ENCODE results near the gene PRR20D.
"Not testable (repeated sequence)": the region's sequence is repeated elsewhere in the genome, so short reads cannot be mapped to it uniquely, and the experiment has no call there.

The PRR20D gene

GRCh38 chr13:57160332-57160731 lies at the start of gene PRR20D:
PRR20D (plus strand) TSS chr13:57160632; CDS start chr13:57161019, 387 bp downstream.
- in situ Hi-C loops (cut with MboI; ENCODE audit: low sequenced_read_pairs) = not testable (repeated sequence)

GRCh38 chr13:57114945-57115344 lies 45.5 kb upstream of the PRR20D start:
- in situ Hi-C loops (cut with MboI; ENCODE audit: low sequenced_read_pairs) = no loop called here

GRCh38 chr13:57123681-57124080 lies 36.8 kb upstream of the PRR20D start:
- in situ Hi-C loops (cut with MboI; ENCODE audit: low sequenced_read_pairs) = no loop called here

- in situ Hi-C loops (cut with MboI; ENCODE audit: low sequenced_read_pairs) = no loop called here
These were observed 31.5 kb upstream of the PRR20D start for GRCh38 chr13:57128909-57129308.

- in situ Hi-C loops (cut with MboI; ENCODE audit: low sequenced_read_pairs) = no loop called here
These were observed 24.3 kb upstream of the PRR20D start for GRCh38 chr13:57136093-57136492.

GRCh38 chr13:57137585-57137984 lies 22.8 kb upstream of the PRR20D start:
- in situ Hi-C loops (cut with MboI; ENCODE audit: low sequenced_read_pairs) = no loop called here

GRCh38 chr13:57138988-57139387 lies 21.4 kb upstream of the PRR20D start:
- in situ Hi-C loops (cut with MboI; ENCODE audit: low sequenced_read_pairs) = no loop called here

GRCh38 chr13:57139781-57140180 lies 20.7 kb upstream of the PRR20D start:
- in situ Hi-C loops (cut with MboI; ENCODE audit: low sequenced_read_pairs) = not testable (repeated sequence)

- in situ Hi-C loops (cut with MboI; ENCODE audit: low sequenced_read_pairs) = not testable (repeated sequence)
These were observed 20.0 kb upstream of the PRR20D start, which contains the start of gene PRR20A for GRCh38 chr13:57140235-57140968. PRR20A (plus strand) TSS chr13:57140918; CDS start chr13:57141305, 387 bp downstream.

GRCh38 chr13:57147188-57147587 lies 13.2 kb upstream of the PRR20D start, which contains the start of gene PRR20B:
PRR20B (plus strand) TSS chr13:57147488; CDS start chr13:57147875, 387 bp downstream.
- in situ Hi-C loops (cut with MboI; ENCODE audit: low sequenced_read_pairs) = not testable (repeated sequence)

GRCh38 chr13:57148106-57148505 lies 12.3 kb upstream of the PRR20D start:
- in situ Hi-C loops (cut with MboI; ENCODE audit: low sequenced_read_pairs) = not testable (repeated sequence)

GRCh38 chr13:57153761-57154160 lies 6.7 kb upstream of the PRR20D start, which contains the start of gene PRR20C:
PRR20C (plus strand) TSS chr13:57154061; CDS start chr13:57154448, 387 bp downstream.
- in situ Hi-C loops (cut with MboI; ENCODE audit: low sequenced_read_pairs) = not testable (repeated sequence)

- in situ Hi-C loops (cut with MboI; ENCODE audit: low sequenced_read_pairs) = not testable (repeated sequence)
These were observed 6.5 kb downstream of the PRR20D start, which contains the start of gene PRR20E for GRCh38 chr13:57166897-57167296. PRR20E (plus strand) TSS chr13:57167197; CDS start chr13:57167584, 387 bp downstream.

- in situ Hi-C loops (cut with MboI; ENCODE audit: low sequenced_read_pairs) = no loop called here
These were observed 31.2 kb downstream of the PRR20D start for GRCh38 chr13:57191667-57192066.

GRCh38 chr13:57212989-57213388 lies 52.6 kb downstream of the PRR20D start:
- in situ Hi-C loops (cut with MboI; ENCODE audit: low sequenced_read_pairs) = no loop called here
